ENCODE measurements around the gene CCDC117.
"Not testable (repeated sequence)": the region's sequence is repeated elsewhere in the genome, so short reads cannot be mapped to it uniquely, and the experiment has no call there.

Gene CCDC117

DNA sequence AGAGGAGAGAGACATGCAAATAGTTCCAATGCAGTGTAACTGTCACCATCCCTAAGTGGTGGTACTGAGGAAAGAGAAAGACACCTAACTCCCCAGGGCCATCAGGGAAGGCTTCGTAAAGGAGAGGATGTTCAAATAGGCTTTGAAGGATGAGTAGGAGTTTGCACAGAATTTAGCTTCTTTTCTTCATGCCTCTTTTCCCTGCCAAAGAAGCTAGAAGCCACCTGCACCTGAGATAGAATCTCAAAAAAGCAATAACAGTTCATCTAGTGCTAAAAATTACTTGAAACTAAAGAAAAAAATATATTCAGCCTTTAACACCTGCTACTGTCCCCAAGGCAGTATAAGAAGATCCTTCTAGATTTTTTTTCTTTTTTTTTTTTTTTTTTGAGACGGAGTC lies 44.6 kb downstream of the CCDC117 start:
- no peak for DNase-seq (ENCODE audit: low spot score)
- no peak for TF ChIP-seq CTCF (IDR thresholded peaks at IDR 0.05)
- H3K27ac ChIP-seq = no peak overlapping the region
- H3K4me3 ChIP-seq = no peak overlapping the region

- no peak for DNase-seq (ENCODE audit: low spot score)
- Histone ChIP-seq H3K27ac (peak overlapping the region; percentile 44 to 54), H3K4me3 (no peak overlapping the region)
- TF ChIP-seq CTCF (IDR thresholded peaks at IDR 0.05) = no peak
Observed at GRCh38 chr22:28817919-28818859, 45.7 kb downstream of the CCDC117 start.

DNA sequence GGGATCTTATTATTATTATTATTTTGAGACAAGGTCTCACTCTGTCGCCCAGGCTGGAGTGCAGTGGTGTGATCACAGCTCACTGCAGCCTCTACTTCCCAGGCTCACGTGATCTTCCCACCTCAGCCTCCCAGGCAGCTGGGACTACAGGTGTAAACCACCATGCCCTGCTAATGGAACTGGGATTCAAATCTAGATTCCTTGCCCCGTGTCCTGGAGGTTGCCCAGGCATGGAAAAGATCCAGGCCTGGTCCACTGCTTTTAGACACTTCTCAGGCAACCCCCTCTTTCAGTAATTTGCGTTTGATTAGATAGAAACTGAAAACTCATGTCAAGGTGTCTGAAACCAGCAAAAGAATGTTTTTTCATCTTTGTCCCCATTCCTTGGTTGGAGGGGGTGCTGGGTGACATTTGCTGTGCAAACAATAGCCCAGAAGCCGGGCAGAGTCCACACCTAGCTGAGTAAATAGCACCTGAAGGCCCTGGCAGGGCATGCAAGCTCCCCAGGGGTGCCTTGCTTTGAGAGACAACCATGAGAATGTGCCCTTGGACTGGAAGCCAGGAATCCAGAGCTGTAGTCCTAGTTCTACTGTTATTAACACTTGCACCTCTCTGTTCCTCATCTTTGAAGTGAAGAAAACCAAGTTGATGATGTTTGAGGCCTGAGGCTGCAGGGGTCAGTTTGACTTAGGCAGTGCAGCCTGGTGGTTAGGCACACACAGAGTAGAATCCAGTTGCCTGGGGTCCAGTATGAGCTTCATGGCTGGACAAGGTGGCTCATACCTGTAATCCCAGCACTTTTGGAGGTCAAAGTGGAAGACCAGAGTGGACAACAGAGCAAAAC lies 47.0 kb downstream of the CCDC117 start:
- TF ChIP-seq CTCF (IDR thresholded peaks at IDR 0.05) = no peak
- Histone ChIP-seq H3K4me3 (no peak overlapping the region), H3K27ac (peak overlapping the region; percentile 44 to 54)
- DNase-seq (ENCODE audit: low spot score) = no peak

- DNase-seq (ENCODE audit: low spot score) = no peak
- Histone ChIP-seq H3K4me3 (no peak overlapping the region), H3K27ac (no peak overlapping the region)
- no peak for TF ChIP-seq CTCF (IDR thresholded peaks at IDR 0.05)
Observed at GRCh38 chr22:28820885-28821284, 48.4 kb downstream of the CCDC117 start.

DNA sequence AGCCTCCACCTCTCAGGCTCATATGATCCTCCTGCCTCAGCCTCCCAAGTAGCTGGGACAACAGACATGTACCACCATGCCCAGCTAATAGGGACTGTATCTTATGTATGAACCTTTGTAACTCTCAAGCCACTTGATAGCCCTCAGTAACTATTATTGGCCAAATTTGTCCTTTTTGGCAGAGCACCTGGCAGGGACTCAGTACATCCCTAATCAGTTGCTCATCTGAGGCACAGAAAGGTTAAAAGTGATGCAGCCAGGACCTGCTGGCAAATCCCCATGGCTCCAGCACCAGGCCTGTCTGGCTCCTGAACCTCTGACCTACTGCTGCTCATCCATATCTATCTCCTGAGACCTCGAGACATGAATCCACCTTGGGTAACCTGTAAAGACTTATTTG lies 49.0 kb downstream of the CCDC117 start:
- DNase-seq (ENCODE audit: low spot score) = no peak
- no peak for TF ChIP-seq CTCF (IDR thresholded peaks at IDR 0.05)
- Histone ChIP-seq H3K4me3 (no peak overlapping the region), H3K27ac (no peak overlapping the region)

GRCh38 chr22:28822930-28823551 lies 50.5 kb downstream of the CCDC117 start:
- Histone ChIP-seq H3K4me3 (no peak overlapping the region), H3K27ac (no peak overlapping the region)
- DNase-seq (ENCODE audit: low spot score) = no peak
- no peak for TF ChIP-seq CTCF (IDR thresholded peaks at IDR 0.05)

DNA sequence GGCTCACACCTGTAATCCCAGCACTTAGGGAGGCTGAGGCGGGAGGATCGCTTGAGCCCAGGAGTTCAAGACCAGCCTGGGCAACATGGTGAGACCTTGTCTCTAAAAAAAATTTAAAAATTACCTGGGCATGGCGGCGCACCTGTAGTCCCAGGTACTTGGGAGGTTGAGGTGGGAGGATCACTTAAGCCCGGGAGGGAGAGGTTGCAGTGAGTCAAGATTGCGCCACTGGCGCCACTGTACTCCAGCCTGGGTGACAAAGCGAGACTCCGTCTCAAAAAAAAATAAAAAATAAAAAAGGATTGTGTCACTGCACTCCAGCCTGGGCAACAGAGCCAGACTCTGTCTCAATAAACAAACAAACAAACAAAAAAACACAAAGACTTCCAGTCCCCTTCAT lies 52.0 kb downstream of the CCDC117 start:
- not testable (repeated sequence) for DNase-seq (ENCODE audit: low spot score); H3K27ac ChIP-seq; H3K4me3 ChIP-seq

- not testable (repeated sequence) for DNase-seq (ENCODE audit: low spot score); H3K4me3 ChIP-seq
Observed at GRCh38 chr22:28826430-28826829, 53.9 kb downstream of the CCDC117 start.

More at GRCh38 chr22:28826430-28826829, 53.9 kb downstream of the CCDC117 start:
- H3K27ac ChIP-seq = not testable (repeated sequence)

Data from coronary artery (tissue), 2 donors.